ENCODE measurements around the gene ZAR1.

The ZAR1 gene

DNA sequence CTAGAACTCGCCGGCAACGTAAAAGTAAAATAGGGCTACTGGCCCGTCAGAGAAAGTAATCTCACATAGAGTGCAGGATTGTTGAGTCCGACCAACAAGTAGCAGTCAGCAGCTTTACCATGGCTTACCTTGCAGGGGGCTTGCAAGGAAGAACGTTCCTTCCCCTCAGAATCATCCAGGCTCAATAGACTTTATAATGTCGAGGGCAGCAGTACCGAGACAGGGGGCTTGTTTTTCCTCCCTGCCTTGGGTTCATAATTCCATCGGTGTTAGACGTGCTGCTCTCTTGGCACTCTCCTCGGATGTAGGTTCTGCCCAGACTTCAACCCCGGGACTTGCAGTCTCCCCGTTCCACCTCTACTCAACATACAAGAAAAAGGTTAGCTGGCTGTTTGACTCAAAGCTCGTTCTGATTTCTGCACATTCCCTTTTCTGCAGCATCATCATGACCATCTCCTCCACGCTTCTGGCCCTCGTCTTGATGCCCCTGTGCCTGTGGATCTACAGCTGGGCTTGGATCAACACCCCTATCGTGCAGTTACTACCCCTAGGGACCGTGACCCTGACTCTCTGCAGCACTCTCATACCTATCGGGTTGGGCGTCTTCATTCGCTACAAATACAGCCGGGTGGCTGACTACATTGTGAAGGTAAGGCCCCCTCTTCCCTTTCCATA lies 5.4 kb upstream of the ZAR1 start:
- in situ Hi-C loops (cut with HindIII; ENCODE audit: low sequenced_read_pairs): no loop called here
- DNase-seq (ENCODE audit: low read depth): no peak
- TF ChIP-seq, protein P1, sequence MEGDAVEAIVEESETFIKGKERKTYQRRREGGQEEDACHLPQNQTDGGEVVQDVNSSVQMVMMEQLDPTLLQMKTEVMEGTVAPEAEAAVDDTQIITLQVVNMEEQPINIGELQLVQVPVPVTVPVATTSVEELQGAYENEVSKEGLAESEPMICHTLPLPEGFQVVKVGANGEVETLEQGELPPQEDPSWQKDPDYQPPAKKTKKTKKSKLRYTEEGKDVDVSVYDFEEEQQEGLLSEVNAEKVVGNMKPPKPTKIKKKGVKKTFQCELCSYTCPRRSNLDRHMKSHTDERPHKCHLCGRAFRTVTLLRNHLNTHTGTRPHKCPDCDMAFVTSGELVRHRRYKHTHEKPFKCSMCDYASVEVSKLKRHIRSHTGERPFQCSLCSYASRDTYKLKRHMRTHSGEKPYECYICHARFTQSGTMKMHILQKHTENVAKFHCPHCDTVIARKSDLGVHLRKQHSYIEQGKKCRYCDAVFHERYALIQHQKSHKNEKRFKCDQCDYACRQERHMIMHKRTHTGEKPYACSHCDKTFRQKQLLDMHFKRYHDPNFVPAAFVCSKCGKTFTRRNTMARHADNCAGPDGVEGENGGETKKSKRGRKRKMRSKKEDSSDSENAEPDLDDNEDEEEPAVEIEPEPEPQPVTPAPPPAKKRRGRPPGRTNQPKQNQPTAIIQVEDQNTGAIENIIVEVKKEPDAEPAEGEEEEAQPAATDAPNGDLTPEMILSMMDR (IDR thresholded peaks at IDR 0.05; ENCODE audit: low read depth, low read length, missing control alignments): no peak
- H3K4me3 ChIP-seq (ENCODE audit: low read depth, low read length): no peak overlapping the region

DNA sequence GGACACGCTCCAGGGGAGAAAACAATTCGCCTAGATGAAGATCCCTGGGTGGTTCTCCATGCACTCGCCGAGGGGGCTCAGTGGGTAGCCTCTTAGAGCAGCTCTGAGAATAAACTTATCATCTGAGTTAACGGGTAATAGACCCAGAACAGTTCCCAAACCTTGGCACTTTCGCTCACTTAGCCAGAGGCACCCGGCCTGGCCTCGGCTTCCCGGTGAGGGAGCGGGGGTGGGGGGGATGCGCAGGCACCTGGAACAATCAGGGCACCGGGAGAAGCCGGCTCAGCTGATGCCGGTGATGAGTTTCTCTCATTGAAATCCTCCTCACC lies 405 bp upstream of the ZAR1 start:
- DNase-seq (ENCODE audit: low read depth): no peak
- TF ChIP-seq, protein P1 (IDR thresholded peaks at IDR 0.05; ENCODE audit: low read depth, low read length, missing control alignments): no peak
- H3K4me3 ChIP-seq (ENCODE audit: low read depth, low read length): no peak overlapping the region
- in situ Hi-C loops (cut with HindIII; ENCODE audit: low sequenced_read_pairs): no loop called here

DNA sequence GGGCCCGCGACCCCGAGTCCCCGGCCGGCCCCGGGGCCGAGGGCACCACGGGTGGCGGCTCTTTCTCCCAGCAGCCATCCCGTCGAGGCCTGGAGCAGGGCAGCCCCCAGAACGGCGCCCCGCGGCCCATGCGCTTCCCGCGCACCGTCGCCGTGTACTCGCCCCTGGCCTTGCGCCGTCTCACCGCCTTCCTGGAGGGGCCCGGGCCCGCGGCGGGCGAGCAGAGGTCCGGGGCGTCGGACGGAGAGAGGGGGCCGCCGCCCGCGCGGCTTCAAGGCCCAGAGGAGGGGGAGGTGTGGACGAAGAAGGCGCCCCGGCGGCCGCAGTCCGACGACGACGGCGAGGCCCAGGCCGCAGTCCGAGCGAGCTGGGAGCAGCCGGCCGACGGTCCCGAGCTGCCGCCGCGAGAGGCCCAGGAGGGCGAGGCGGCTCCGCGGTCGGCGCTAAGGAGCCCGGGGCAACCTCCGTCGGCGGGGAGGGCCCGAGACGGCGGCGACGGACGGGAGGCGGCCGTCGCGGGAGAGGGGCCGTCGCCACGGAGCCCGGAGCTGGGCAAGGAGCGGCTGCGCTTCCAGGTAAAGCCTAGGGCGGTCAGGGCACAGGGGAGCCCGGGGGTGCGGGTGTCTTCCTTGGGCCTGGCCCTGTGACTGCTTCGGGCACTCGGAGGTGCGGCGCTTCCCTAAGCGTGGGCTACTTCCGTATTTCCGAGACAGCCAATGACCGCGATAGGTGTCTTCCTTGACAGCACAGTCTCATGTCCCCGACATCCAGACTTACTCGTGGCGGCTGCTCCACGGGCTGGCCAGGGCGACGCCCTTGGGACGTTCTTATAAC lies 845 bp downstream of the ZAR1 start:
- in situ Hi-C loops (cut with HindIII; ENCODE audit: low sequenced_read_pairs): no loop called here
- DNase-seq (ENCODE audit: low read depth): no peak
- TF ChIP-seq, protein P1 (IDR thresholded peaks at IDR 0.05; ENCODE audit: low read depth, low read length, missing control alignments): no peak
- no peak overlapping the region for H3K4me3 ChIP-seq (ENCODE audit: low read depth, low read length)

DNA sequence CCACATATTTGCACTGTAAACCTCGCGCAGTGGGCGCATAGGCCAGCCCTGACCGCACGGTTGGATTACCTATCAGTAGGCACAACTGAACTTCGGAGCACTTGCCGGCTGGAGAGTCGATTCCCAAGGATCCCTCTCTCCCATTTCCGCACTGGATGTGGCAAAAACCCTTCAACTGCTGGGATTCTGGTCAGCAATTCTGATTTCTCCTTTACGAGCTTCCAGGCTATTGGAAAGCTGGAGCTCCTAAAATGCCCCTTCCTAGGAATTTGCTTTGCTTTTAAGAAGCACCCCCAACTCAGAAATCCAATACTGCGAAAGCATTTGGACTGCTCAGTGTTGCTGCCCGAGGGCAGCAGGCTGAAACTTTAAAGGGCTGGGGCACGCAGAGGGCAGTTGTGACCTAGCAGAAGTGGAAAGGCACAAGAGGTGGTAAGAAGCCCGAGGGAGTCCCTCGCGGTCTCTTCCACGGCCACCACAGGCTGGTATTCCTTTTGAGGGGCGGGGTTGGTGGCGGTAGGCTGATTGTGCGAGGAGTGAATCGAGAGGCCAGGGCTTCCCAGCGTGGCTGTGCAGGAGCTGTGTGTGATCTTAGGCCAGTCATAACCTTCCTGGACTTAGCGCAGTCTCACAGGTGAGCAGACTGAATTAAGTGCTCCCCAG lies 1.6 kb downstream of the ZAR1 start:
- TF ChIP-seq, protein P1 (IDR thresholded peaks at IDR 0.05; ENCODE audit: low read depth, low read length, missing control alignments): no peak
- DNase-seq (ENCODE audit: low read depth): no peak
- in situ Hi-C loops (cut with HindIII; ENCODE audit: low sequenced_read_pairs): no loop called here
- H3K4me3 ChIP-seq (ENCODE audit: low read depth, low read length): no peak overlapping the region

DNA sequence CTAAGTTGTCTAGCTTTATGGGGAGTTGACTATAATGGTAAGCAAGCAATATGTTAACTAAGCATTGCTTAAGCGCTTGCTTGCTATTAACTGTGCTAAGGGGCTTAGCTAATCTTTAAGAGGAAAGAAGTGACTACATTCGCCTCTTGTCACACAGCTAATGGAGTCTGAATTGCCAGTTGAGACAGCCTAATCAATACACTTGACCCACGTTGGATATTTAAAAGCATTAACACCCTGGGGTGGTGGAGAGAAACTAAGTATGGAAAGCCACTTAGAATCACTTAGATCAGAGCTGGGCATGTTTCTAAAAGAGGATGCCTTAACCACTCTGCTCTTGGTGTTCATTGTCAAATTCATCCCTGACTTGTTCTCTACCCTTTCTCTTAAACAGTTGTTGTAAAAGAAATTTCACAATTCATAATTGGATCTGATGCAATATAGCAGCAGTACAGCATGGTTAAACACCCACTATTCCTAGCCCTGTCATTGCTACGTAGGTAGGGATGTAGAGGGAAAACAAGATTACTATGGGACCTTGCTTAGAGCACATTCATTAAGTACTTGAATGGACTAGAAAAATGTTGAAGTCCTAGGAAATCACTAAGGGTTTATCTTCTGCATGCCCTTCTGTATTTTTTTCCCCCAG lies 3.5 kb downstream of the ZAR1 start:
- in situ Hi-C loops (cut with HindIII; ENCODE audit: low sequenced_read_pairs): no loop called here
- H3K4me3 ChIP-seq (ENCODE audit: low read depth, low read length): no peak overlapping the region
- TF ChIP-seq, protein P1 (IDR thresholded peaks at IDR 0.05; ENCODE audit: low read depth, low read length, missing control alignments): no peak
- no peak for DNase-seq (ENCODE audit: low read depth)

DNA sequence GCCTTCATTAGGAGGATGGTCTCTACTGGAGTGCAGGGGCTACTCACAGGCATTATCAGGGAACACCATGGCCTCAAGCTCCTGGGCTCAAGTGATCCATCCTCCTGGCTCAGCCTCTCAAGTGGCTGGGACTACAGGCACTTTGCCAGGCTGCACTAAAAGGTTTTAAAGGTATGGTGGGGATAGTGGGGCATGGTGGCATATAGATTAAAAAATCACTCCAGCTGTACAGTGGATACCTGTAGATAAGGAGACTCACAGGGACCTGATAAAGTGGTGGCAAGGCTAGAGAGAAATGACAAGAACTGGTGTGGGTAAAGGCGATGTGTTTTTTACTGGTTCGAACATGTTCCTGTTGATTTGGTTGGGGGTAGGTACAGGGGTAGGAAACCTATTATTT lies 5.9 kb downstream of the ZAR1 start:
- in situ Hi-C loops (cut with HindIII; ENCODE audit: low sequenced_read_pairs): no loop called here
- no peak for DNase-seq (ENCODE audit: low read depth)
- no peak overlapping the region for H3K4me3 ChIP-seq (ENCODE audit: low read depth, low read length)
- TF ChIP-seq, protein P1 (IDR thresholded peaks at IDR 0.05; ENCODE audit: low read depth, low read length, missing control alignments): no peak

Measured in astrocyte of the cerebellum (primary cell).